ENCODE measurements around the gene CD2AP. TPM values are rescaled to one million over a fixed set of nuclear protein-coding genes. Genes with fewer than 3 reads are reported as not detected.

The CD2AP gene
- total RNA-seq, 2 experiments from 2014 or later, result 28.3 to 29.2 TPM

DNA sequence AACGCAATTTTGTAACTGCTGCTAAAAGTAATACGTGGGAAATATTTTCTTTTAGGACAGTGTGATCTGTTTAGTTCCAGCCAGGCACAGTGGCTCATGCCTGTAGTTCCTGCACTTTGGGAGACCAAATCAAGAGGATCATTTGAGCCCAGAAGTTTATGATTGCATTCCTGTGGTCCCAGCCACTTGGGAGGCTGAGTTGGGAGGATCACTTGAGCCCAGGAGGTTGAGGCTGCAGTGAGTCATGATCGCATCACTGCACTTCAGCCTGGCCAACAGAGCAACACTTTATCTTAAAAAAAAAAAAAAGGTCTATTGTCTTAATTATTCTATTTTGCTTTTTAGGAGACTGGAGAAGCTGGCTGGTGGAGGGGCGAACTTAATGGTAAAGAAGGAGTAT, 101.5 kb downstream of the CD2AP start:
- TF ChIP-seq CTCF (IDR thresholded peaks at IDR 0.05), result no peak

DNA sequence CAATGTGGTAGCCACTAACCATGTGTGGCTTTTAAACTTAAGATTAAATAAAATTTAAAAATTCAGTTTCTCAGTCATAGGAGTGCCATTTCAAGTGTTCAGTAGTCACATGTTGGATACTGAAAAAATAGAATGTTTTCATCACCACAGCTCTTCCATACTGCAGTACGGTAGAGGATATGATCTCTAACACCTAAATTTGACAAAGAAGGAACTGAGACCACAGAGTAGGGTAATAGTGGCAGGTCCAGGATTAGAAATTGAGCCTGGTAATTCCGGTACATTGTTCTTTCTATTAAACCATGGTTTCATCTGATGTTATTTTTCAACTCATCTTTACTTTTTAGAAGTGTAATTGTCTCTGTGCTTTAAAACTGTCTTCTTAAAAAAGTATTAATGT, 104.0 kb downstream of the CD2AP start:
- DNase-seq (no peak), ATAC-seq (no peak)
- Mint-ChIP-seq H3K4me1 (ENCODE audit: low read depth) (no peaks in the 10 kb centered on the region), H3K27ac (no peak overlapping the region), H3K9me3 (no peaks in the 10 kb centered on the region), H3K36me3 (ENCODE audit: low read depth) (peaks cover 27% of the 10 kb centered on the region), H3K27me3 (no peaks in the 10 kb centered on the region), H3K4me3 (no peak overlapping the region)
- no peak for TF ChIP-seq CTCF (IDR thresholded peaks at IDR 0.05)
- ChIA-PET POLR2A (no interaction called here), CTCF (no interaction called here)
- intact Hi-C loops (cut with micrococcal nuclease), result no loop called here

More for the DNA sequence above, 101.5 kb downstream of the CD2AP start:
- no peaks in the 10 kb centered on the region for H3K27me3 Mint-ChIP-seq
- intact Hi-C loops (cut with micrococcal nuclease), result no loop called here
- no peaks in the 10 kb centered on the region for H3K4me1 Mint-ChIP-seq (ENCODE audit: low read depth)
- no peak for DNase-seq
- no peak for ATAC-seq
- ChIA-PET CTCF (no interaction called here), POLR2A (no interaction called here)
- H3K9me3 Mint-ChIP-seq, result no peaks in the 10 kb centered on the region
- no peak overlapping the region for H3K4me3 Mint-ChIP-seq
- H3K27ac Mint-ChIP-seq, result no peak overlapping the region
- H3K36me3 Mint-ChIP-seq (ENCODE audit: low read depth), result peaks cover 20% of the 10 kb centered on the region

GRCh38 chr6:47587493-47587892, 109.9 kb downstream of the CD2AP start:
- POLR2A ChIA-PET, result no interaction called here
- intact Hi-C loops (cut with micrococcal nuclease), result no loop called here
- Mint-ChIP-seq H3K4me1 (ENCODE audit: low read depth) (no peaks in the 10 kb centered on the region), H3K27me3 (no peaks in the 10 kb centered on the region), H3K4me3 (no peak overlapping the region), H3K27ac (no peak overlapping the region), H3K9me3 (no peaks in the 10 kb centered on the region), H3K36me3 (ENCODE audit: low read depth) (peaks cover 45% of the 10 kb centered on the region)
- no peak for ATAC-seq
- CTCF ChIA-PET, result interaction anchor here (1.3 kb wide), 1 partner anchor 12 kb away, joined by 3 read pairs; no protein-coding TSS in a partner anchor
- TF ChIP-seq CTCF (IDR thresholded peaks at IDR 0.05), result no peak
- DNase-seq, result no peak

- POLR2A ChIA-PET, result interaction anchor here (0.8 kb wide), 1 partner anchor 12 kb away, joined by 3 read pairs; no protein-coding TSS in a partner anchor
- intact Hi-C loops (cut with micrococcal nuclease), result no loop called here
- Mint-ChIP-seq H3K36me3 (ENCODE audit: low read depth) (peaks cover 37% of the 10 kb centered on the region), H3K27ac (no peak overlapping the region), H3K27me3 (no peaks in the 10 kb centered on the region), H3K4me3 (no peak overlapping the region), H3K4me1 (ENCODE audit: low read depth) (no peaks in the 10 kb centered on the region), H3K9me3 (no peaks in the 10 kb centered on the region)
- ATAC-seq (no peak), DNase-seq (no peak)
- no peak for TF ChIP-seq CTCF (IDR thresholded peaks at IDR 0.05)
- CTCF ChIA-PET, result no interaction called here
These were observed 114.7 kb downstream of the CD2AP start for GRCh38 chr6:47592131-47592840.

DNA sequence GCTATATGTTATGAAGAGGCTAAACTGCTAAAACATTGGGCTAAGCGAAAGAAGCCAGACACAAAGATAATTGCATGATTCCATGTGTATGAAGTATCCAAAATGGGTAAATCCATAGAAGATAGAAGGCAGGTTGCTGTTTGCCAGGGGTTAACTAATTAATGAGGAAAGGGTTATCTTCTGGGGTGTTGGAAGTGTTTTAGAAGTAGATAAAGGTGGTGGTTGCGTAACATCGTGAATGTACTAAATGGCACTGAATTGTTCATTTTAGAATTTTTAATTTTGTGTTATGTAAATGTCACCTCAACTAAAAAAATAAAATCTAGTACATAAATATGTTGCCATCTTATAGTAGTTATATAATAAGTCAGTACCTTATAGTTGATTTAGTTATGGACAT, 116.4 kb downstream of the CD2AP start:
- no peaks in the 10 kb centered on the region for H3K9me3 Mint-ChIP-seq
- no peaks in the 10 kb centered on the region for H3K4me1 Mint-ChIP-seq (ENCODE audit: low read depth)

More for the DNA sequence above, 116.4 kb downstream of the CD2AP start:
- no peak for ATAC-seq
- POLR2A ChIA-PET, result no interaction called here
- no peak for TF ChIP-seq CTCF (IDR thresholded peaks at IDR 0.05)
- no peak overlapping the region for H3K4me3 Mint-ChIP-seq
- no peak for DNase-seq
- H3K27me3 Mint-ChIP-seq, result no peaks in the 10 kb centered on the region
- intact Hi-C loops (cut with micrococcal nuclease), result no loop called here
- CTCF ChIA-PET, result no interaction called here
- peaks cover 36% of the 10 kb centered on the region for H3K36me3 Mint-ChIP-seq (ENCODE audit: low read depth)
- no peak overlapping the region for H3K27ac Mint-ChIP-seq
